VCaP (cell line): ENCODE data around the gene RBBP7.

Experiments
- H3K27ac ChIP-seq: fragments of 450-650 bp; 2 replicates; pipeline ENCODE4 v1.5.1; 2017
- TF ChIP-seq, protein P1 (sequence below): fragments of 450-650 bp; conservative IDR thresholded peaks from 2 replicates; pipeline ENCODE4 v1.5.1; 2017; ENCODE audit warnings: mild to moderate bottlenecking, moderate library complexity

Gene RBBP7

DNA sequence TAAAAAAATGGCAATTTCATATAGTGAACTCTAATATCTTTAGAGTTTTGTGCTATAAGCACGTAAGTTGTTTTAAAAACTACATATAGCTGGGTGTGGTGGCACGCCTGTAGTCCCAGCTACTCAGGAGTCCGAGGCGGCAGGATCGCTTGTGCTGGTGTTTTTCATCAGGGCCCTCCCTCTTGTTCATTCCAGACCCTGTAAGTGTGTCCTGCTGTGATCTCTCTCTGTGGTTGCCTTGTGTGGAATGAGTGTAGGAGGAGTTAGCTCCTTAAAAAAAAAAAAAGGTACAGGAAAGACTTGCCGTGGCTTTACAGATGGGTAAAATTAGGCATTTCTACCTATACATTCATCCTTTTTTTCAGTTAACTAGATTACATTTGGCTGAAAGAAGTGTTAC lies 35.4 kb downstream of the RBBP7 start:
- TF ChIP-seq, protein P1, sequence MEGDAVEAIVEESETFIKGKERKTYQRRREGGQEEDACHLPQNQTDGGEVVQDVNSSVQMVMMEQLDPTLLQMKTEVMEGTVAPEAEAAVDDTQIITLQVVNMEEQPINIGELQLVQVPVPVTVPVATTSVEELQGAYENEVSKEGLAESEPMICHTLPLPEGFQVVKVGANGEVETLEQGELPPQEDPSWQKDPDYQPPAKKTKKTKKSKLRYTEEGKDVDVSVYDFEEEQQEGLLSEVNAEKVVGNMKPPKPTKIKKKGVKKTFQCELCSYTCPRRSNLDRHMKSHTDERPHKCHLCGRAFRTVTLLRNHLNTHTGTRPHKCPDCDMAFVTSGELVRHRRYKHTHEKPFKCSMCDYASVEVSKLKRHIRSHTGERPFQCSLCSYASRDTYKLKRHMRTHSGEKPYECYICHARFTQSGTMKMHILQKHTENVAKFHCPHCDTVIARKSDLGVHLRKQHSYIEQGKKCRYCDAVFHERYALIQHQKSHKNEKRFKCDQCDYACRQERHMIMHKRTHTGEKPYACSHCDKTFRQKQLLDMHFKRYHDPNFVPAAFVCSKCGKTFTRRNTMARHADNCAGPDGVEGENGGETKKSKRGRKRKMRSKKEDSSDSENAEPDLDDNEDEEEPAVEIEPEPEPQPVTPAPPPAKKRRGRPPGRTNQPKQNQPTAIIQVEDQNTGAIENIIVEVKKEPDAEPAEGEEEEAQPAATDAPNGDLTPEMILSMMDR: no peak
- H3K27ac ChIP-seq: no peak overlapping the region

GRCh38 chrX:16832301-16832700 lies 37.9 kb downstream of the RBBP7 start:
- H3K27ac ChIP-seq: no peak overlapping the region
- TF ChIP-seq, protein P1: no peak

DNA sequence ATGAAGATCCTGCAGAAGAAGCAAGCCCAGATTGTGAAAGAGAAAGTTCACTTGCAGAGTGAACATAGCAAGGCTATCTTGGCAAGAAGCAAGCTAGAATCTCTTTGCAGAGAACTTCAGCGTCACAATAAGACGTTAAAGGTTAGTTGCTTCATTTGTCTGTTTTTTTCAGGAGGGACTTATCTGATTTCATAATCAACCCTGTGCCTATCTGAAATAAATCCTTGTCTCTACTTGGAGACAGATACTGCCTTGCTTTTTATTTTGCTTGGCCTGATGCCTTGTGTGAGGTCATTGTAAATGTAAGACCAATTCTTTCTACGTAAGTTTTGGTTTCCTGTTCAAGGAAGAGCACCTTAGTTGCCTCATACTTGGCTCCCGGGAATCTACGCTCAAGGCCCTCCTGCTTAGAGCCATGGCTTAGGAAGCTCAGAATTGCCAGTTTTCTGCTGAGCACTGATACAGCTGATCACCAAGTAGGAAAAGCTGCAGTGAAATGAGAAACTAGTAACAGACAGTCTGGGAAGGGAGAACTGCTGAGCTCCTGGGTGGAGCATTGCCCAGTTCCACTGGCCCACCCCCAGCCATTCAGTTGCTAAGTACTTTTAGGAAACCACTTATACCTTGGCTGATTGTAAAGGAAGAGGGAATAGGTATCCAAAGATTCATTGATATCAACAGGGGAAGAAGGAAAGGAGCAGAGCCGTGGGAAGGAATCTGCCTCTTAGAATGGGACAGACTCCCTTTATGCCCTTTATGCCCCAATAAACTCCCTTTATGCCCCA lies 41.8 kb downstream of the RBBP7 start:
- TF ChIP-seq, protein P1: no peak
- peak overlapping the region; percentile 41 for H3K27ac ChIP-seq

DNA sequence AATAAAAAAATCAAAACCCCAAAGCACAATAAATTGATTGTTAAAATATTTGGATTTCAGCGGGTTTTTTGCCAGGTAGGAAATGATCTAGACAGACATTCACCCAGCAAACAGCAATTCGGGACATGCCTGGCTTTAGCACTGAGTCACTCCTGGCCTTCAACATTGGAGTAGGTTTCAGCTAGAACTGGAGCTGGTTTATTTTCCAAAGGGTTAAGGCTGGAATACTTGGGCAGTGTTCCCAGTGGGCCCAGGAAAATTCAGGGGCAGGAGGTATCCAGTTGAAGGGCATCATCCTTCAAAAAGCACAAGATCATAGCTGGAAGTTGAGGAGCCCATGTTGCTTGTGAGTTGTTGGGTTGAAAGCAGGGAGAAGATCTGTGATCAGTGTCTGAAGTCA lies 42.9 kb downstream of the RBBP7 start:
- H3K27ac ChIP-seq: peak overlapping the region; percentile 41; the same call in 1 of the 2 replicates

GRCh38 chrX:16826207-16826606 lies 44.0 kb downstream of the RBBP7 start:
- peak overlapping the region; percentile 41 for H3K27ac ChIP-seq

More for the DNA sequence above, 42.9 kb downstream of the RBBP7 start:
- TF ChIP-seq, protein P1: no peak

GRCh38 chrX:16825264-16826035 lies 44.7 kb downstream of the RBBP7 start:
- TF ChIP-seq, protein P1: no peak
- H3K27ac ChIP-seq: peak overlapping the region; percentile 41

More at GRCh38 chrX:16826207-16826606, 44.0 kb downstream of the RBBP7 start:
- TF ChIP-seq, protein P1: peak; percentile 65

DNA sequence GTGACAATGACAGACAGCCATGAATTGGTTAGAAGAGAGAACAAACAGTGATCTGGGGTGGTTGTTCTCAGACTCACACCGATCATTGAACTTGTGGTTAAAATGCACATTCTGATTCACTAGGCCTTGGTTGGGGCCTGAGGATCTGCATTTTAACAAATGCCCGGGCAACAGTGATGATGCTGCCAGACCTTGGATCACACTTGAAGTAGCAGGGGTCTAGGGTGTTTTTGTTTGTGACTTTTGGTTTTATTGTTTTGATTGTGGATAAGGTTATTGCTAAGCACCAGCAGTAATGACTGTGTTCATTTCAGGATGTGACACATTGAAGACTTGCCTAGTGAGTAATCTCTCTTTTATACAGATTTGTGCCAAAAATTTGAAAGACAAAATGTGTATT lies 47.4 kb downstream of the RBBP7 start:
- TF ChIP-seq, protein P1: no peak
- no peak overlapping the region for H3K27ac ChIP-seq
